Nephron progenitor cell (in vitro differentiated cells): ENCODE results near the gene CACNA1G.

Experiments
- DNase-seq: peaks from one replicate; pipeline ENCODE4 v3.0.0; 2021
- H3K27ac Mint-ChIP-seq: 2 replicates; pipeline ENCODE4 v1.8.0; 2021; ENCODE audit warnings: mild to moderate bottlenecking, moderate library complexity, mixed read lengths
- H3K27me3 Mint-ChIP-seq: 2 replicates; pipeline ENCODE4 v1.8.0; 2021; ENCODE audit warnings: mild to moderate bottlenecking, low read depth, mixed read lengths; ENCODE audit not compliant: poor library complexity
- H3K36me3 Mint-ChIP-seq: 2 replicates; pipeline ENCODE4 v1.8.0; 2021; ENCODE audit warnings: low read depth, mixed read lengths
- H3K4me1 Mint-ChIP-seq: 2 replicates; pipeline ENCODE4 v1.8.0; 2021; ENCODE audit warnings: mixed read lengths
- H3K4me3 Mint-ChIP-seq: 2 replicates; pipeline ENCODE4 v1.8.0; 2021; ENCODE audit warnings: mild to moderate bottlenecking, moderate library complexity, mixed read lengths
- H3K9me3 Mint-ChIP-seq: 2 replicates; pipeline ENCODE4 v1.8.0; 2021; ENCODE audit warnings: mild to moderate bottlenecking, moderate library complexity, mixed read lengths
- CTCF ChIP-seq: fragments of 200-600 bp; sonication (generic); IDR thresholded peaks from 2 replicates; pipeline ENCODE4 v1.5.0; 2021; ENCODE audit warnings: antibody characterized with exemption

CACNA1G gene

GRCh38 chr17:50672831-50673551 is 112.5 kb downstream of the CACNA1G start:
- H3K4me1 Mint-ChIP-seq: peaks cover 13% of the 10 kb centered on the region
- H3K27ac Mint-ChIP-seq: no peak overlapping the region

GRCh38 chr17:50675190-50675589 is 114.7 kb downstream of the CACNA1G start:
- DNase-seq: no peak
- Mint-ChIP-seq H3K36me3 (no peaks in the 10 kb centered on the region), H3K9me3 (no peaks in the 10 kb centered on the region), H3K4me1 (peaks cover 17% of the 10 kb centered on the region), H3K27me3 (peaks cover 17% of the 10 kb centered on the region), H3K4me3 (no peak overlapping the region), H3K27ac (peak overlapping the region; percentile 54)
- no peak for TF ChIP-seq CTCF

More at GRCh38 chr17:50672831-50673551, 112.5 kb downstream of the CACNA1G start:
- DNase-seq: no peak
- no peaks in the 10 kb centered on the region for H3K9me3 Mint-ChIP-seq
- H3K36me3 Mint-ChIP-seq: no peaks in the 10 kb centered on the region
- no peak overlapping the region for H3K4me3 Mint-ChIP-seq
- TF ChIP-seq CTCF: no peak
- peaks cover 16% of the 10 kb centered on the region for H3K27me3 Mint-ChIP-seq

GRCh38 chr17:50675627-50676026 is 115.1 kb downstream of the CACNA1G start:
- no peak for DNase-seq
- peaks cover 18% of the 10 kb centered on the region for H3K27me3 Mint-ChIP-seq
- no peak overlapping the region for H3K4me3 Mint-ChIP-seq
- H3K36me3 Mint-ChIP-seq: no peaks in the 10 kb centered on the region
- TF ChIP-seq CTCF: no peak
- peaks cover 17% of the 10 kb centered on the region for H3K4me1 Mint-ChIP-seq
- H3K27ac Mint-ChIP-seq: no peak overlapping the region
- H3K9me3 Mint-ChIP-seq: no peaks in the 10 kb centered on the region

- peaks cover 24% of the 10 kb centered on the region for H3K27me3 Mint-ChIP-seq
- no peak for TF ChIP-seq CTCF
- H3K4me1 Mint-ChIP-seq: peaks cover 22% of the 10 kb centered on the region
- DNase-seq: no peak
- no peak overlapping the region for H3K27ac Mint-ChIP-seq
- H3K36me3 Mint-ChIP-seq: no peaks in the 10 kb centered on the region
- no peaks in the 10 kb centered on the region for H3K9me3 Mint-ChIP-seq
- no peak overlapping the region for H3K4me3 Mint-ChIP-seq
Measured at GRCh38 chr17:50676065-50676975, 115.8 kb downstream of the CACNA1G start.
